HG03439 (cell line): ENCODE measurements around the gene ACOXL.
A peak's percentile ranks its signal among the peaks of the same experiment; 100 is the strongest.

Experiments used
- ATAC-seq: cut with Tn5 transposase; IDR thresholded peaks from one replicate; pipeline ENCODE4 v1.9.1; 2021; ENCODE audit warnings: mild to moderate bottlenecking, moderate library complexity; ENCODE audit not compliant: unreplicated experiment

ACOXL gene

DNA sequence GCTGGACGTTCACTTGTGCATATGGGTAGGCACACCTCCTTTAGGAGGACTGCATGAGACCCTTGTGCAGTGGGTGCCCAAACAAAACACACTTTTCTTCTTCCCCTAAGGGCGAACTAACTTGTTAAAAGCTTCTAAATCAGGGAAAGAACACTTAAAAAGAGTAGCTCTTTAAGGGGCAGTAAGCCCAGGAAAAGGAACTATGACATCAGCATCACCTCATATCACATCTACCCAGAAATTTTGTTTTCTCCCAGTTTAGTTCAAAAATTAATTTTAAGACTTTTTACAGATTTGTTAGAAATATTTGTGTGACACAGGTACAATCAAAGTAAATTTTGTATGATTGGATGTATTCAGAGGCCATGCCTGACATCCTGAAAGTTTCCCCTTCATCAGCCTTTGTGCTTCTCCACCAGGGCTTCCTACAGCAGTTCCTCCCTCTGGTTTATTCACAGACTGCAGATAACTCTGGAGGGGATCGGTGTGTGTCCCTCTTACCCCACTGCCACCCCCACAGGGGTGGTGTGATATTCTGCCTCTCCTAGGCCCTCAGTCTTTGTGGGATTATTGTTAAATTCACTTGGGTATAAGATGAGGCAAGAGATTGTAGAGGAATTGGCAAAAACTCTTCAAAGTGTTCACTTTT is 416.0 kb downstream of the ACOXL start:
- no peak for ATAC-seq

DNA sequence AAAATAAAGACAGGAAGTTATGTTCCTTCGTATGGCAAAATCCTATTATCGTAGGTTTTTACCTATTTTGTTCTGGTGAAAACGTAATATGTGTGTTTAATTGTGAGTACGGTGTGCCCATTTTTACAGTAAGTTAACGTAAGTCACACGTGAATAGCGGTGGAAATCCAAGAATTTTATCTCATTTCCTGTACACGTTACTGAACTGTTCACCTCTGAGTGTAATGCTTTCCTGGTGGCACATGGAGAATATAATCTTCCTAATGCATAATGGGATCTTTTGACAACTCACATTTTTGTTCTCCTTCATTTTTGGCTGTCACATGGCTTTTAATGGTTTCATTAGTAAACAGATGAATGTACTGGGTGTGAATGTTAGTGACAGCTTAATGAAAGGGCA is 416.6 kb downstream of the ACOXL start:
- no peak for ATAC-seq

DNA sequence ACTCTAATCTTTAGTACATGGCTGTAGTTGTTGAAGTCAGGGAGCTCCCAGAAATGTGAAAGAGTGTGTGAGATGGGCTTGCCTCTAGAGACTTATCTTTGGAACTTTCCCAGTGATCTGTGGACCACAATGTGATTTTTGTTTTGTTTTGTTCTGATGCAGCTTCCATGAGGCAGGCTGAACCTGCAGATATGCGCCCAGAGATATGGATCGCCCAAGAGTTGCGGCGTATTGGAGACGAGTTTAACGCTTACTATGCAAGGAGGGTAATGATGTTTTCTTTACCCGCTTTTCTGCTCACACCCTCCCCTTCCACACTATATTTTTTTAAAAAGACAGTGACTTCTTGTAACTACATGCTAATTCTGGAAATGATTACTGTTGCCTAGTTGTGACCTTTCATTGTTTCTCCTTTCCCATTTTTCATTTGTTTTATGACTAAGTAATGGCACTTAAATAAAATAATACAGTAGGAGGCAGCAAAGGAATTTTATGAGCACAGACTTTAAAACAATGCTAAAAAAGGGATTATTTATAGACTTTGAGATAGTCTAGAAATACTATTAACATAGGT is 417.6 kb downstream of the ACOXL start:
- no peak for ATAC-seq

DNA sequence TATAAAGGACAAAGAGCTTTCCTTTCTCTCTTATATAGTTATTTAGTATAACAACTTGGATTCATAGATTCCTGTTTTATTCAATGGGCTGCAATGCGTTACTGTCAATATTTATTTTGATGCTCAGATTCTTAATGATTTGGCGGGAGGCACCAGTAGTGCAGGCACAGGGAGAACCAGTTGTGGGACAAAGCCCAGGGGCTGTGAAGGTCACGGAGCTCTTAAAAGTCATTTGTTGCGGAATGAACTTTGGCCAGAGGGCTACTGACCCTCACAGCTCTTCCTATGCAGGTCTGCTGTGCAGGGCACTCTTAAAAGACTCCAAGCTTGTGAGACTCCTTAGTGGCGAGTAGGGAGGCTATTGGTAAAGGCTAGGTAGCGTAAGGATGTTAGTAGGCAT is 422.4 kb downstream of the ACOXL start:
- ATAC-seq, result no peak

DNA sequence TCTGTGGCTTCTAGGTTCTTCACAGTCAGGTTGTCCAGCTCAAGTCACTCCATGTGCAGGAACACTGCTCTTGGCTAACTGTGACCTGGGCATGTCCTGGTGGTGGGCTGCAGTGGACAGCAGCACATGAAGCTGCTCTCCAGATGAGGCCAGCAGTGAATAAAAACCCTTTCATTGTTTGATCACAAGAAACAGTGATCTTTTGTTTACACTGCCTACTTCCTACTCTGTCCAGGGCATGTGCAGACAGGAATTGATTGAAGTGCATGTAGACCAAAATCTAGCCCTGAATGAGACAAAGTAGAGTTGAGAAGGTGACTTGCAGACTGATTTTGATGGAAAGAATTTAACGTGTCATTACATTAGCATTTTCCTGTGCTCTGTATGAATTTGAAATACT is 423.2 kb downstream of the ACOXL start:
- ATAC-seq, result no peak

DNA sequence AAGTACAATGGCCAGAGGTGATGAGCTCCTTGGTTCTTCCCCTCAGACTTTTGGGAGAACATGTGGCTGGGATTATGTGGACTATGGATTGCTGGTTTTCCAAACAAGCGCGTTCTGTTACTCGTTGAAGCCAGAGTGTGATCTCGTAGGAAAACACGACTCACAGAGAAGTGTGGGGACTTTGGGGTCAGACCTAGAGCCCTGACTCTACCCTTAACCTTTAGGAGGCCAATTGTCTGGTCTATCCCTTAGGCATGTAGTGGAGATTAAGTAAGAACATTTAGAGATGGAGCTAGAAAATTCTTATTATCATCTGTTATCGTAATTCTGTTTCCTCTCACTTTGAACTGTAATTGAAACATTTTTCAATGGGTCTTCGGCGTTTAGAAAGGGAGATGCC is 424.2 kb downstream of the ACOXL start:
- no peak for ATAC-seq

DNA sequence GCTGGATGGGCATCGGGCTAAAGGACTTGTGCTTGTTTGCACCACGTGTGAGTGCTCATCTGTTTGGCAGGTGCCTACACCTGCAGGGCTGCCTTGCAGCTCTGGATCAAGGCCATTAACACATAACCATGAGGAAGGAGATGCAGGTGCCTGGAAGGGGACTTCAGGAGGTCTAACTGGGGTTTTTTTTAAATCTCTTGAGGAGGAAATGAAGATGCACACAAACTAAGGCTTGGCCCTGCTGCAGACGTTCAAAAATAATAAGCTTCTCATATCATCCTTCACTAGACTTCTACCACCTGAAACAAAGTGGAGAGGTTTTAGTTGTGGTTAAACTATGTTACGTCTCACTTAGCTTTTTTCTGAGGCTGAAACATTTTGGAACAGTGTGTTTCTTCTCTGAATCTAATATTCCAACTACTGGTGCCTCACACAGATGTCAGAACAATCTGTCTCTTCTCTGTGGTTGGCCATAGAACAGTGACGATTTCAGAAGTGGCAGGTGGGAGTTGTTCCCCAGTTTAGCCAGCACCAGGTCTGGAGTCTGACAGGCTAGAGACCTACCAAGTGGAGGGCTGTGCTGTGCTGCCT is 424.8 kb downstream of the ACOXL start:
- peak; percentile 40 for ATAC-seq

DNA sequence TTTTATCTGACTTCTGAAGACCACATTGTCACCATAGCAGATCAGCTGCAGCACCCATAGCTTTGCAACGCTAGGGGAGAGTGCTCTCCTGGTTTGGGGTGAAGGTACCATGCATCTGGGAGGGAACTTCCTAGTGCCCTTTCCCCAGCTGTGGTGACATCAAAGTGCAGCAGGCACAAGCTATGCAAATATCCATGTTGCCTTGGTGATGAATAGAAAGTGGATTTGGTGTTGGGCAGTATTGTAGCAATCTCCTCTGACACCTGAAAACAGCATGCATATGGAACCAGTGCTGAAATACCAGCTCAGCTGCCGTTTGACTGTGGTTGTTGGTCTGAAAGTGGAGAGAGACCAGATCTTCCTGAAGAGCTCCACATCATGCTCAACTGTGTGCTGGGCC is 425.4 kb downstream of the ACOXL start:
- ATAC-seq, result peak; percentile 54

DNA sequence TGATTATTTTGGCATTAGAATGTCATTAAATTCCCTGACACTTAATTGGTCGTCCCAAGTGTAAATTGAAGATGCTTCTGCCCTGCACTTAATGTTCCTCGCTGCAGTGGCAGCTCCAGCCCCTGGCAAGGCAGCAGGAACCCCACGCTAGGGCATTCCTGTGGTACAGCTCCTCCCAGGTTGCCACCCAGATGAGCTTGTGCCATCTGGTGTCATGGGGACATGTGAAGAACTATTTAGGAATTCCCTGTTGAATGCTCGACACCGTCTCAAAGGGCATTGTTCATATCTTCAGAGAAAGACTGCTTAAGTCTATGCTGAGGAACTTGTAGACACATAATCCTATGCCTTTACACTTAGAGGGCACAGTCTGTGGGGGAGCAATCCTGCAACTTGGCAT is 427.3 kb downstream of the ACOXL start:
- no peak for ATAC-seq

DNA sequence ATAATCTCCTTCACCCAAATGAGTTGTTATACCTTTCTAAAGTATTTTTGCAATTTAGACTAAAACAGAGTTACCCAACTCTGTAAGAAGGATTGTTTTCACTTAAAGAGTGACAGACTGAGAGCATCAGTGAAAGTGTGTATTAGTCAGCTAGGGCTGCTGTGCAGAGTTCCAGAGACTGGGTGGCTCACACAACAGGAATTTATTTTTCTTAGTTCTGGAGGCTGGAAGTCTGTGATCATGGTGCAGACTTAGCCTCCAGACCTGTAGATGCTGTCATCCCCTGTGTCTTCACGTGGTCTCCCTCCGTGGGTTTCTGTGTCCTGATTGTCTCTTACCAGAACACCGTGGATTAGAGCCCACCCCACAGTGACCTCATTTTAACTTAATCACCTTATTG is 428.4 kb downstream of the ACOXL start:
- ATAC-seq, result no peak

DNA sequence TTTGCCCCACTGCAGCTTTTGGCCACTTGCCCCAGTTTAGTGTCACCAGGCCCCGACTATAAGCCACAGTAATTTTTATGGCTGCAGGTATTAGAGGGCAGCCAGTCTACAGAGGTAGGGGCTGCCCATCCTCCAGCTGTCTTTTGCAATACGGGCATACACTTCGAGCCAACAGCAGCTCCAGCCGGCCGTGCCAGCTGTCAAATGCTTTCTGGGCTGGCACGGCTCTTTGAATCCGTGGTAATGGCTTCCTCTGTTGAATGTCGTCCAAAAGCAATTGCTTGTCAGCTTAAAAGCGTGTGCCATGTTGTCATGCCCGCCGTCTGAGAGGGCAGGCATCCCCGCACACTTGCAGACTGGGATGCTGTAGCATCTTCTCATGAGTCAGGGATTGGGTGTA is 429.6 kb downstream of the ACOXL start:
- ATAC-seq, result no peak

DNA sequence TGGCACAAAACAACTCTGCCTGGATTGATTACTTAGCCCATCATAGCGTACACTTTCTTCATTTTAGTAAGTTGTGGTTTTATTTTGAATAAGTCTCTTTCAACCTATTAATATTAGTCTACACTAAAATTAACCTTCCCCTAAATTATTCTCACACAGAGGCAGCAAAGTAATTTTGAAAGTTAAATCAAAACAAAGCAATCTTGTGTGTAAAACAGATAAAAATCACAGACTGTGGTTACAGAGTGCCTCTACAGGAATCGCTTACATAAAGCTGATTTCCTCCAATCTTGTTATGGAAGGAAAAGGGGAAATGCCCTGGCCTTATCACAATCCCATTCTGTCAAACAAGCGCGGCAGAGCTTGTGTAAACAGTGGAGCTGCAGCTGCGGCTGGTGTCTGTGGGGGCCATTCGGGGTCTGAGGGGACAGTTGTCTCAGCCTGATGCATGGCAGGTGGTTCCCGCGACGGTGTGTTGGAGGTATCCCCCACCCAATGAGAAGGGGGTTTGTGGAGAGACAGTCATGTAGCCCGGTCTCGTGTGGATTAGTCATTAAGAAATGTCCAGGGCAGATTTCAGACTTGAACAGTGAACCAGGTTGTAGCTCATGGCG is 430.5 kb downstream of the ACOXL start:
- ATAC-seq, result no peak

DNA sequence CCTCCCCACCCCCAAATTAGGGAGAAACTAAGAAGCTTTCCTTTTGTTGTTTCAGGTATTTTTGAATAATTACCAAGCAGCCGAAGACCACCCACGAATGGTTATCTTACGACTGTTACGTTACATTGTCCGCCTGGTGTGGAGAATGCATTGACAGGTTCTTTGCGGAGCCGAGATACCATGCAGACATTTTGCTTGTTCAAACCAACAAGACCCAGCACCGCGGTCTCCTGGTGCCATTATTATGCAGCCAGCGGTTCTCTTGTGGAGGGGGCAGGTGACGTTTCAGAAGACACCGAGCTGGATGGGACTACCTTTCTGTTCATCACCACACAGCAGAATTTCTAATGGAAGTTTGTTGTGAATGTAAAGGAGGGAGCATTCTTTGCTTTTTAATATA is 431.7 kb downstream of the ACOXL start:
- no peak for ATAC-seq

DNA sequence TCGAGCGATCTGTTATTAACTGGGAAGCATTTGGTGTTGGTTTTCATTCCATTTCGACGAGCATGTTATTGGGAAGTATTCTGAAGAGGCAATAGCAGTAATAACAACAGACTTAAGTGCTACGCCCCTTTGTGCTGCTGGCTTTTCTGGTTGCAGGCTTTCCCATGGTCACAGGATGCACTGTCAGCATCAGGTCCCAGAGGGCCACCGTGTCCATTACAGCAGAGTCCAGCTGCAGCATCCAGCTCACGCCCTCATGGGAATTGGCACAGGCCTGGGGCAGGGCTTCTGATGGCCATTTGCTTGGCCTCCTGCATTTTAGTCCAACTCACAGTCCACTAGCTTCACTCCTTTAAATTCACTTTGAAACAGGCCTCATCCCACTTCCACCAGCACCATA is 432.7 kb downstream of the ACOXL start:
- no peak for ATAC-seq

DNA sequence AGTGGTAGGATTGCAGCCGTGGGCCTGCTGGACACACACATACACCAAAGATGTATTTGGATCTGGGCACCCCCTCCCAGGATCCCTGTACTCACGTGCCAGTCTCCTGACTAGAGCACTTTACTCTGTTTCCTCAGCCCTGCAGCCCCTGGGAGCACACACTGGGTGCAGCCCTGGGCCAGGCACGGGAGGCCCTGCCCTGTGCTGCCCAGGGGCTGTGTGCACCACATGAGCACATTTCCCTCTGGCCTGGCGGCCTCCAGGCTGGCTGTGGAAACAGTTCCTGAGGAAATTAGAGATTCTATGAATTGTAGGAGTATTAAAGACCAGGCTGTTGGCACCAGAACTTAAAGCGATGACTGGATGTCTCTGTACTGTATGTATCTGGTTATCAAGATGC is 433.7 kb downstream of the ACOXL start:
- ATAC-seq, result no peak

DNA sequence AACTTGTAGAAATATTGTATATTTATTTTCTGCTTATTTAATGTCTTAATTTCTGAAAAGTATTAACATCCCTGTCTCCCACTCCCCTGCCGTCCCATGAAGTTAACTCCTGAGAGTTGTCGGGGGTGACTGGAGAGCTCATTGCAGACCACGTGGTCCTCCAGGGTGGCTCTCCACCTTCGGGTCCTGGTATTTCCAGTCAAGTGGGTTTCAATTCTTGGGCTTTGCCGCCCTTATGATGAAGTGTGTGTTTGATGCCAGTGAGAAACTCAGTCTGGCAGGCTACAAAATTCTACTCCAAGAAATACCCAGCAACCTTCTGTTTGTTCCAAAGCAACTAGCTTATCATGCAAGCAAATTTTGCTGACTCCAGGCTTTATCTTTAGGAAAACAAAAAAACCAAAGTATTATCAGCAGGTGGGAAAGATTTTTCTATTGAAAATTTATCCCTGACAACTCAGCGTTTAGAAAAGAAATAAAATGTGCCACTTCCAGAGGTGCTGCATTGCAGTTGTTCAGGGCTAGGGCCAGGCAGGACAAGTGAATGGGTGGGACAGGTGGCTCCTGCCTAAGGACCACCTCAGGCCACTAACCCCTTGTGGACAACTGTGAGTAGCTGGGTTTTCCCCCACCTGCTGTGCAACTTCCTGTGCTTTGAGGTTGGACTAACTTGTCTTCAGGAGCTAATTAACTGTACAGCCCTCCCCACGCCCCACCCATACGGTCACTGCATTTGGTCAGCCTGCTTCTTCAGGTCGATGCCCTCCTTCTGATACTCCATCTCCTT is 434.9 kb downstream of the ACOXL start:
- ATAC-seq, result no peak

DNA sequence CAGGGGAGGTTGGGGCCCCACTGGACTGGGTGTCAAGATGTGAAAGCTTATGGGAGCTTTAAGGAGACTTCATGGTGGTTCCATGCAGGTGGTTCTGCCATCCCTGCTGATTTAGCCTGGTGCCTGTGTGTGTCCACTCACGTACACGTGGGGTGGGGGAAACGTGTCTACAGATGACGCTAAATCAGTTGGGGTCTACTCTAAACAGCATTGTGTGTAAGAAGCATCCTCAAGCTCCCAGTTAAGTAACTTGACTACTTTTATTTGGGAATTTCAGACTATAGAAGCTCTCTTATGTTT is 435.4 kb downstream of the ACOXL start:
- no peak for ATAC-seq
